Spleen (tissue), 7 donors: ENCODE data around the gene DLGAP3.

Experiments
- POLR2A ChIP-seq, 3 donors: fragments of 450-650 bp; IDR thresholded peaks; one replicate each; pipeline ENCODE4 v1.5.1; 2017; ENCODE audit warnings: antibody characterized with exemption in 3 of 3, mild to moderate bottlenecking in 1 of 3
- POLR2AphosphoS5 ChIP-seq, 3 donors: sonication (generic); formaldehyde crosslinking; IDR thresholded peaks; one replicate each; pipeline ENCODE4 v1.5.1; 2017; ENCODE audit warnings: antibody characterized with exemption in 3 of 3
- TF ChIP-seq, protein P1 (sequence below), 11 experiments: fragments of 200-600 bp in 7 of 11; fragments of 450-650 bp in 4 of 11; sonication (generic) in 4 of 11; IDR thresholded peaks in 8 of 11; conservative IDR thresholded peaks in 3 of 11; 1 replicate in 7 of 11; 2 replicates in 4 of 11; pipeline versions ENCODE4 v1.4.0 to v1.8.0; 2016 to 2021; ENCODE audit warnings: antibody characterized with exemption in 11 of 11, inconsistent platforms in 4 of 11, mild to moderate bottlenecking in 1 of 11
- donor health status: DM: no; HTN: no; CAD: no; lungs with moderate emphysema.
- donor health status: DM: no; HTN: no; CAD: no.
- donor health status: DM: no; HTN: no; CAD: no.

GRCh38 chr1:34907487-34908090 is 21.9 kb downstream of the DLGAP3 start:
- TF ChIP-seq, protein P1, sequence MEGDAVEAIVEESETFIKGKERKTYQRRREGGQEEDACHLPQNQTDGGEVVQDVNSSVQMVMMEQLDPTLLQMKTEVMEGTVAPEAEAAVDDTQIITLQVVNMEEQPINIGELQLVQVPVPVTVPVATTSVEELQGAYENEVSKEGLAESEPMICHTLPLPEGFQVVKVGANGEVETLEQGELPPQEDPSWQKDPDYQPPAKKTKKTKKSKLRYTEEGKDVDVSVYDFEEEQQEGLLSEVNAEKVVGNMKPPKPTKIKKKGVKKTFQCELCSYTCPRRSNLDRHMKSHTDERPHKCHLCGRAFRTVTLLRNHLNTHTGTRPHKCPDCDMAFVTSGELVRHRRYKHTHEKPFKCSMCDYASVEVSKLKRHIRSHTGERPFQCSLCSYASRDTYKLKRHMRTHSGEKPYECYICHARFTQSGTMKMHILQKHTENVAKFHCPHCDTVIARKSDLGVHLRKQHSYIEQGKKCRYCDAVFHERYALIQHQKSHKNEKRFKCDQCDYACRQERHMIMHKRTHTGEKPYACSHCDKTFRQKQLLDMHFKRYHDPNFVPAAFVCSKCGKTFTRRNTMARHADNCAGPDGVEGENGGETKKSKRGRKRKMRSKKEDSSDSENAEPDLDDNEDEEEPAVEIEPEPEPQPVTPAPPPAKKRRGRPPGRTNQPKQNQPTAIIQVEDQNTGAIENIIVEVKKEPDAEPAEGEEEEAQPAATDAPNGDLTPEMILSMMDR (IDR thresholded peaks at IDR 0.05 in 8 of 11, conservative IDR thresholded peaks at IDR 0.05 in 3 of 11) = no peak
- TF ChIP-seq POLR2AphosphoS5 (IDR thresholded peaks at IDR 0.05) (no peak), POLR2A (IDR thresholded peaks at IDR 0.05) (no peak)
